Measurements from ENCODE around the gene MYO9A.

GRCh38 chr15:72110355-72110754, 7.6 kb downstream of the MYO9A start:
- TF ChIP-seq CTCF (IDR thresholded peaks at IDR 0.05), result no peak
- no peak for TF ChIP-seq EZH2 (IDR thresholded peaks at IDR 0.05)
- TF ChIP-seq EZH2phosphoT487 (IDR thresholded peaks at IDR 0.05), result no peak

Measured in neural progenitor cell (in vitro differentiated cells).